ENCODE results near the gene DDX28.
"Not testable (repeated sequence)": the region's sequence is repeated elsewhere in the genome, so short reads cannot be mapped to it uniquely, and the experiment has no call there.

Gene DDX28

GRCh38 chr16:68035227-68035626, 12.2 kb upstream of the DDX28 start:
- DNase-seq (ENCODE audit: insufficient read length) (no peak), FAIRE-seq (no peak)
- TF ChIP-seq TAF1 (IDR thresholded peaks at IDR 0.05; ENCODE audit: borderline replicate concordance, low read depth, low read length) = no peak
- TF ChIP-seq POLR2AphosphoS5 (IDR thresholded peaks at IDR 0.05; ENCODE audit: low read depth, low read length) = no peak
- TF ChIP-seq POLR2A (IDR thresholded peaks at IDR 0.05; ENCODE audit: low read depth, low read length) = no peak

DNA sequence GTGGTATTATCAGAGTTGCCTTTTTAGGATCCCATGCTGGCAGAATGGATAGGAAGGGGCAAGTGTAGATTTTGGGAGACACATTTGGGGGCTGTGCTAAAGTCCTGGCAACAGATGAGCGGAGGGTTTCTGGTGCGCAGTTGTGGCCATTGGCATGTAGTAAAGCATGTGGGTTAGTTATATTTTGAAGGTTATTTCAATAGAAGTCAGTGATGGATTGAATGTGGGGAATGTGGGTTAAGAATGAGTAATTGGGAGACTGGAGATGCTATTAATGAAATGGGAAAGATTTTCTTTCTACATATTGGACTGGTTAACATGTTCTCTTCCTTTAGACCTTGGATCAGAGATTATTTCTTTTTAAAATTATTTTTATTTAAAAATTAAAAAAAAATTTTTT, 10.1 kb upstream of the DDX28 start:
- TF ChIP-seq POLR2AphosphoS5 (IDR thresholded peaks at IDR 0.05; ENCODE audit: low read depth, low read length) = no peak
- TF ChIP-seq POLR2A (IDR thresholded peaks at IDR 0.05; ENCODE audit: low read depth, low read length) = no peak
- TF ChIP-seq TAF1 (IDR thresholded peaks at IDR 0.05; ENCODE audit: borderline replicate concordance, low read depth, low read length) = no peak
- FAIRE-seq = no peak

GRCh38 chr16:68031951-68032350, 8.9 kb upstream of the DDX28 start:
- no peak for TF ChIP-seq POLR2AphosphoS5 (IDR thresholded peaks at IDR 0.05; ENCODE audit: low read depth, low read length)
- TF ChIP-seq TAF1 (IDR thresholded peaks at IDR 0.05; ENCODE audit: borderline replicate concordance, low read depth, low read length) = no peak
- TF ChIP-seq POLR2A (IDR thresholded peaks at IDR 0.05; ENCODE audit: low read depth, low read length) = no peak
- no peak for DNase-seq (ENCODE audit: insufficient read length)
- FAIRE-seq = no peak

More for the DNA sequence above, 10.1 kb upstream of the DDX28 start:
- DNase-seq (ENCODE audit: insufficient read length) = no peak

DNA sequence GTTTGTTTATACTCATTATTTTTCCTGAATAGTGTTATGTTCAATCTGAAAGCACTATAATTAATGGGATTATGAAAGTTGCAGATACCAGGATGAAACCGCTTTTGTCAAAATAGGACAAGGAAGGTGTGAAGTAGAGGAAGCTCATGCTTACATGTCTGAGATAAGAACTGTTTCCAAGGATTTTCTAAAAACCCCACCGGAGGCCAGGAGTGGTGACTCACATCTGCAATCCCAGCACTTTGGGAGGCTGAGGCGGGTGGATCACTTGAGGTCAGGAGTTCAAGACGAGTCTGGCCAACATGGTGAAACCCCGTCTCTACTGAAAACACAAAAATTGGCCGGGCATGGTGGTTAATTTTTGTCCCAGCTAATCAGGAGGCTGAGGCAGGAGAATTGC, 7.1 kb upstream of the DDX28 start:
- DNase-seq (ENCODE audit: insufficient read length); FAIRE-seq: not testable (repeated sequence)

DNA sequence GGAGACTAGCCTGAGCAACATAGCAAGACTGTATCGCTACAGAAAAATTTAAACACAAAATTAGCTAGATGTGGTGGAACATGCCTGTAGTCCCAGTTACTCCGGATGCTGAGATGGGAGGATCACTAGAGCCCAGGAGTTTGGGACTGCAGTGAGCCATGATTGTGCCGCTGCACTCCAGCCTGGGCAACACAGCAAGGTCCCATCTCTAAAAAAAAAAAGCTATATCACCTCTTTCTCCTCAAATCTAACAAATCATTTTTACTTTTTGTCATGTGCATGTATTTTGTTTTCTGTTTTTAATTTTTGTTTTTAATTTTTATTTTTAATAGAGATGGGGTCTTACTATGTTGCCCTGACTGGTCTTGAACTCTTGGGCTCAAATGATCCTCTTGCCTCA, 6.0 kb upstream of the DDX28 start:
- no peak for DNase-seq (ENCODE audit: insufficient read length)
- no peak for TF ChIP-seq POLR2A (IDR thresholded peaks at IDR 0.05; ENCODE audit: low read depth, low read length)
- TF ChIP-seq TAF1 (IDR thresholded peaks at IDR 0.05; ENCODE audit: borderline replicate concordance, low read depth, low read length) = no peak
- no peak for TF ChIP-seq POLR2AphosphoS5 (IDR thresholded peaks at IDR 0.05; ENCODE audit: low read depth, low read length)
- FAIRE-seq = no peak

GRCh38 chr16:68022278-68022727, 729 bp downstream of the DDX28 start:
- no peak for FAIRE-seq
- TF ChIP-seq TAF1 (IDR thresholded peaks at IDR 0.05; ENCODE audit: borderline replicate concordance, low read depth, low read length) (no peak), POLR2AphosphoS5 (IDR thresholded peaks at IDR 0.05; ENCODE audit: low read depth, low read length) (no peak), POLR2A (IDR thresholded peaks at IDR 0.05; ENCODE audit: low read depth, low read length) (no peak)
- DNase-seq (ENCODE audit: insufficient read length) = no peak

DNA sequence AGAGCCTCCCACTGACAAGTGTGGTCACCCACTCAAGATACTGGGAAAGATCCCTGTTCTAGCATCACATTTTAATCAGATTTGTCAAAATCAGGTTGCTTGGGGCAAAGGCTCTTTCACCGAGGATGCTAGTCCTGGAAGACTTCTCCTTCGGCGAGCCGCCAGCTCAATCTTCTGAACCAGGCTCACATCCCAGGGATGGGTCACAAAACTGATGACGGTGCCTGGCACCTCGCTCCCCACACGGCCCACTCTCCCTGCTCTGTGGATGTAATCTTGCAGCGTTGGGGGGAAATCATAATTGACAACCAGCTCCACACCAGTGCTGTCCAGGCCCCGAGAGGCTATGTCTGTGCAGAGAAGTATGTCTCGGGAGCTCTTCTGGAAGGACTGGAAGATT, 1.5 kb downstream of the DDX28 start:
- FAIRE-seq (no peak), DNase-seq (ENCODE audit: insufficient read length) (no peak)
- no peak for TF ChIP-seq POLR2A (IDR thresholded peaks at IDR 0.05; ENCODE audit: low read depth, low read length)
- TF ChIP-seq POLR2AphosphoS5 (IDR thresholded peaks at IDR 0.05; ENCODE audit: low read depth, low read length) = no peak
- no peak for TF ChIP-seq TAF1 (IDR thresholded peaks at IDR 0.05; ENCODE audit: borderline replicate concordance, low read depth, low read length)

DNA sequence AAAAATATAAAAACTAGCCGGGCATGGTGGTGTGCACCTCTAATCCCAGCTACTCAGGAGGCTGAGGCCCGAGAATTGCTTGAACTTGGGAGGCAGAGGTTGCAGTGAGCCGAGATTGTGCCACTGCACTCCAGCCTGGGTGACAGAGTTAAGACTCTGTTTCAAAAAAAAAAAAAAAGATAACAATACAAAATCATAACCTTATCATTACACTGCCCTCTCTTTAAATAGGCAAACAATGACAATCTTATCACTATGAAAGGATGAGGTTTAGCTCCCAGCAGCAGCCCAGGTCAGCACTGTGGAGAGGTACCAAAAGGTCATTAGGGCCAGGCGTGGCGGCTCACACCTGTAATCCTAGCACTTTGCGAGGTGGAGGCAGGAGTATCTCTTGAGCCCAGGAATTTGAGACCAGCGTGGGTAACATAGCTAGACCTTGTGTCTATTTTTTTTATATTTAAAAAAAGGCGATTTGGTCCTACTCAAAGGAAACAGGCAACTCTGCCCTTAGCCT, 3.8 kb downstream of the DDX28 start:
- DNase-seq (ENCODE audit: insufficient read length) = no peak
- TF ChIP-seq TAF1 (IDR thresholded peaks at IDR 0.05; ENCODE audit: borderline replicate concordance, low read depth, low read length) (no peak), POLR2A (IDR thresholded peaks at IDR 0.05; ENCODE audit: low read depth, low read length) (no peak), POLR2AphosphoS5 (IDR thresholded peaks at IDR 0.05; ENCODE audit: low read depth, low read length) (no peak)
- no peak for FAIRE-seq

GRCh38 chr16:68015681-68016080, 7.4 kb downstream of the DDX28 start, which contains the start of gene DPEP2NB:
DPEP2NB (minus strand) TSS chr16:68015911; CDS start chr16:68015770, 141 bp downstream.
- TF ChIP-seq TAF1 (IDR thresholded peaks at IDR 0.05; ENCODE audit: borderline replicate concordance, low read depth, low read length) (no peak), POLR2AphosphoS5 (IDR thresholded peaks at IDR 0.05; ENCODE audit: low read depth, low read length) (no peak), POLR2A (IDR thresholded peaks at IDR 0.05; ENCODE audit: low read depth, low read length) (no peak)
- DNase-seq (ENCODE audit: insufficient read length) = no peak
- FAIRE-seq = no peak

- TF ChIP-seq TAF1 (IDR thresholded peaks at IDR 0.05; ENCODE audit: borderline replicate concordance, low read depth, low read length) = no peak
- no peak for TF ChIP-seq POLR2AphosphoS5 (IDR thresholded peaks at IDR 0.05; ENCODE audit: low read depth, low read length)
- TF ChIP-seq POLR2A (IDR thresholded peaks at IDR 0.05; ENCODE audit: low read depth, low read length) = no peak
- DNase-seq (ENCODE audit: insufficient read length) (no peak), FAIRE-seq (no peak)
Measured at GRCh38 chr16:68013440-68013839, 9.6 kb downstream of the DDX28 start.

- not testable (repeated sequence) for FAIRE-seq
Measured at GRCh38 chr16:68009872-68010271, 13.2 kb downstream of the DDX28 start.

GRCh38 chr16:68009157-68009735, 13.8 kb downstream of the DDX28 start:
- no peak for TF ChIP-seq TAF1 (IDR thresholded peaks at IDR 0.05; ENCODE audit: borderline replicate concordance, low read depth, low read length)
- TF ChIP-seq POLR2A (IDR thresholded peaks at IDR 0.05; ENCODE audit: low read depth, low read length) = no peak
- no peak for TF ChIP-seq POLR2AphosphoS5 (IDR thresholded peaks at IDR 0.05; ENCODE audit: low read depth, low read length)
- FAIRE-seq (no peak), DNase-seq (ENCODE audit: insufficient read length) (no peak)

More at GRCh38 chr16:68009872-68010271, 13.2 kb downstream of the DDX28 start:
- DNase-seq (ENCODE audit: insufficient read length) = not testable (repeated sequence)

Measured in GM12892 (cell line).